OCI-LY3 (cell line): ENCODE measurements around the gene ASCC3.

Experiments
- H2AFZ ChIP-seq: fragments of 200-600, 300-600 bp; shearing (Covaris generic); 2 replicates; pipeline ENCODE4 v1.6.0; 2014; ENCODE audit warnings: antibody characterized with exemption, low read depth, low read length
- H3K27ac ChIP-seq: fragments of 200-600, 300-600 bp; sonication (generic); 2 replicates; pipeline ENCODE4 v1.5.1; 2014; ENCODE audit warnings: mild to moderate bottlenecking, low read length, moderate library complexity, mixed read lengths
- H3K27me3 ChIP-seq: fragments of 200-600, 300-600 bp; sonication (generic); 2 replicates; pipeline ENCODE4 v1.6.1; 2014; ENCODE audit warnings: low read depth, low read length, mixed read lengths
- H3K36me3 ChIP-seq: fragments of 200-600, 300-600 bp; sonication (generic); replicated peaks from 2 replicates; pipeline ENCODE3; 2014; ENCODE audit warnings: low read depth, low read length, mixed read lengths
- H3K4me1 ChIP-seq: fragments of 300-600, 200-600 bp; sonication (generic); 2 replicates; pipeline ENCODE4 v1.6.1; 2014; ENCODE audit warnings: low read length, mixed read lengths
- H3K4me2 ChIP-seq: fragments of 200-600, 300-600 bp; sonication (generic); 2 replicates; pipeline ENCODE4 v1.6.1; 2014; ENCODE audit warnings: low read length, mixed read lengths
- H3K4me3 ChIP-seq: fragments of 300-600, 200-600 bp; sonication (generic); 2 replicates; pipeline ENCODE4 v1.5.1; 2014; ENCODE audit warnings: antibody characterized with exemption, mild to moderate bottlenecking, low read length, moderate library complexity
- H3K79me2 ChIP-seq: fragments of 300-600, 200-600 bp; shearing (Covaris generic); 2 replicates; pipeline ENCODE4 v1.6.1; 2014; ENCODE audit warnings: mild to moderate bottlenecking, low read length, mixed read lengths
- H3K9ac ChIP-seq: fragments of 300-600, 200-600 bp; shearing (Covaris generic); 2 replicates; pipeline ENCODE4 v1.6.0; 2014; ENCODE audit warnings: mild to moderate bottlenecking, low read length, moderate library complexity
- H3K9me3 ChIP-seq: fragments of 200-600, 300-600 bp; shearing (Covaris generic); 2 replicates; pipeline ENCODE4 v1.6.1; 2014; ENCODE audit warnings: low read length, mixed read lengths; ENCODE audit not compliant: insufficient read depth
- H4K20me1 ChIP-seq: fragments of 200-600, 300-600 bp; sonication (generic); 2 replicates; pipeline ENCODE4 v1.6.1; 2016; ENCODE audit warnings: low read length, mixed read lengths; ENCODE audit not compliant: insufficient read depth
- CTCF ChIP-seq: fragments of 200-600, 300-600 bp; sonication (generic); IDR thresholded peaks from 2 replicates; pipeline ENCODE4 v1.5.1; 2014; ENCODE audit warnings: antibody characterized with exemption, low read length, low read depth
- EZH2phosphoT487 ChIP-seq: fragments of 200-600 bp; shearing (Covaris generic); IDR thresholded peaks from 2 replicates; pipeline ENCODE4 v1.6.1; 2018; ENCODE audit warnings: antibody characterized with exemption, mixed run types, low read depth

The ASCC3 gene

GRCh38 chr6:100923481-100924165 lies 42.5 kb upstream of the ASCC3 start:
- no peaks in the 10 kb centered on the region for H3K79me2 ChIP-seq
- H3K4me1 ChIP-seq = no peaks in the 10 kb centered on the region
- H4K20me1 ChIP-seq = no peaks in the 10 kb centered on the region
- H3K27me3 ChIP-seq = no peaks in the 10 kb centered on the region
- TF ChIP-seq CTCF (no peak), EZH2phosphoT487 (no peak)
- no peak overlapping the region for H3K4me2 ChIP-seq
- H3K9me3 ChIP-seq = no peaks in the 10 kb centered on the region
- no peak overlapping the region for H2AFZ ChIP-seq
- H3K27ac ChIP-seq = no peak overlapping the region
- no peak overlapping the region for H3K9ac ChIP-seq
- H3K36me3 ChIP-seq = no peaks in the 10 kb centered on the region
- H3K4me3 ChIP-seq = no peak overlapping the region

GRCh38 chr6:100920028-100920605 lies 39.0 kb upstream of the ASCC3 start:
- no peak overlapping the region for H3K27ac ChIP-seq
- no peaks in the 10 kb centered on the region for H4K20me1 ChIP-seq
- no peak for TF ChIP-seq EZH2phosphoT487
- no peak for TF ChIP-seq CTCF
- H3K36me3 ChIP-seq = no peaks in the 10 kb centered on the region
- H2AFZ ChIP-seq = no peak overlapping the region
- no peak overlapping the region for H3K4me2 ChIP-seq
- no peak overlapping the region for H3K9ac ChIP-seq
- H3K4me1 ChIP-seq = no peaks in the 10 kb centered on the region
- no peaks in the 10 kb centered on the region for H3K9me3 ChIP-seq
- no peak overlapping the region for H3K4me3 ChIP-seq
- H3K79me2 ChIP-seq = no peaks in the 10 kb centered on the region
- no peaks in the 10 kb centered on the region for H3K27me3 ChIP-seq

GRCh38 chr6:100918152-100918551 lies 37.0 kb upstream of the ASCC3 start:
- H3K36me3 ChIP-seq = no peaks in the 10 kb centered on the region
- H3K4me1 ChIP-seq = no peaks in the 10 kb centered on the region
- H3K4me3 ChIP-seq = no peak overlapping the region
- H3K27me3 ChIP-seq = no peaks in the 10 kb centered on the region
- H2AFZ ChIP-seq = no peak overlapping the region
- no peaks in the 10 kb centered on the region for H4K20me1 ChIP-seq
- H3K9me3 ChIP-seq = no peaks in the 10 kb centered on the region
- H3K79me2 ChIP-seq = no peaks in the 10 kb centered on the region
- H3K9ac ChIP-seq = no peak overlapping the region
- no peak overlapping the region for H3K27ac ChIP-seq
- H3K4me2 ChIP-seq = no peak overlapping the region
- TF ChIP-seq CTCF (no peak), EZH2phosphoT487 (no peak)

- no peak overlapping the region for H3K27ac ChIP-seq
- no peaks in the 10 kb centered on the region for H3K36me3 ChIP-seq
- TF ChIP-seq CTCF (no peak), EZH2phosphoT487 (no peak)
- no peaks in the 10 kb centered on the region for H3K27me3 ChIP-seq
- no peak overlapping the region for H3K4me2 ChIP-seq
- no peaks in the 10 kb centered on the region for H3K4me1 ChIP-seq
- H3K79me2 ChIP-seq = no peaks in the 10 kb centered on the region
- H3K9me3 ChIP-seq = no peaks in the 10 kb centered on the region
- no peak overlapping the region for H3K4me3 ChIP-seq
- H3K9ac ChIP-seq = no peak overlapping the region
- H2AFZ ChIP-seq = no peak overlapping the region
- no peaks in the 10 kb centered on the region for H4K20me1 ChIP-seq
Measured at GRCh38 chr6:100915876-100916275, 34.7 kb upstream of the ASCC3 start.
